ENCODE results near the gene DLGAP5.

The DLGAP5 gene

GRCh38 chr14:55111122-55111708 lies 80.2 kb downstream of the DLGAP5 start:
- Mint-ChIP-seq H3K27me3 (peaks cover 9% of the 10 kb centered on the region), H3K9me3 (no peaks in the 10 kb centered on the region), H3K27ac (no peak overlapping the region), H3K4me3 (no peak overlapping the region), H3K4me1 (peaks cover 19% of the 10 kb centered on the region)
- no peak for ATAC-seq
- DNase-seq: no peak

- H3K4me1 Mint-ChIP-seq: peaks cover 19% of the 10 kb centered on the region
- H3K9me3 Mint-ChIP-seq: no peaks in the 10 kb centered on the region
- H3K27ac Mint-ChIP-seq: no peak overlapping the region
- DNase-seq (no peak), ATAC-seq (no peak)
- H3K4me3 Mint-ChIP-seq: no peak overlapping the region
- peaks cover 6% of the 10 kb centered on the region for H3K27me3 Mint-ChIP-seq
Measured at GRCh38 chr14:55109836-55110235, 81.5 kb downstream of the DLGAP5 start.

- peak; percentile 15 to 28 for DNase-seq
- H3K4me1 Mint-ChIP-seq: peaks cover 34% of the 10 kb centered on the region
- peak; percentile 88 for ATAC-seq
- H3K27me3 Mint-ChIP-seq: no peaks in the 10 kb centered on the region
- peak overlapping the region in 1 of 2 donors; percentile 77 for H3K27ac Mint-ChIP-seq
- peak overlapping the region in 1 of 2 donors; percentile 5 for H3K4me3 Mint-ChIP-seq
- H3K9me3 Mint-ChIP-seq: peaks cover 6% of the 10 kb centered on the region in 2 donors
Measured at GRCh38 chr14:55107766-55108554, 83.4 kb downstream of the DLGAP5 start.

- no peaks in the 10 kb centered on the region for H3K27me3 Mint-ChIP-seq
- H3K4me1 Mint-ChIP-seq: peaks cover 51% of the 10 kb centered on the region
- peaks cover 6% of the 10 kb centered on the region in 2 donors for H3K9me3 Mint-ChIP-seq
- ATAC-seq: no peak
- H3K27ac Mint-ChIP-seq: no peak overlapping the region
- DNase-seq: no peak
- H3K4me3 Mint-ChIP-seq: no peak overlapping the region
Measured at GRCh38 chr14:55105991-55106390, 85.4 kb downstream of the DLGAP5 start.

- H3K9me3 Mint-ChIP-seq: peaks cover 6% of the 10 kb centered on the region in 2 donors
- ATAC-seq (no peak), DNase-seq (no peak)
- H3K27ac Mint-ChIP-seq: peak overlapping the region in 1 of 2 donors; percentile 99
- peak overlapping the region in 1 of 2 donors; percentile 24 for H3K4me3 Mint-ChIP-seq
- H3K4me1 Mint-ChIP-seq: peaks cover 57% of the 10 kb centered on the region
- H3K27me3 Mint-ChIP-seq: no peaks in the 10 kb centered on the region
Measured at GRCh38 chr14:55103971-55104954, 87.1 kb downstream of the DLGAP5 start.

DNA sequence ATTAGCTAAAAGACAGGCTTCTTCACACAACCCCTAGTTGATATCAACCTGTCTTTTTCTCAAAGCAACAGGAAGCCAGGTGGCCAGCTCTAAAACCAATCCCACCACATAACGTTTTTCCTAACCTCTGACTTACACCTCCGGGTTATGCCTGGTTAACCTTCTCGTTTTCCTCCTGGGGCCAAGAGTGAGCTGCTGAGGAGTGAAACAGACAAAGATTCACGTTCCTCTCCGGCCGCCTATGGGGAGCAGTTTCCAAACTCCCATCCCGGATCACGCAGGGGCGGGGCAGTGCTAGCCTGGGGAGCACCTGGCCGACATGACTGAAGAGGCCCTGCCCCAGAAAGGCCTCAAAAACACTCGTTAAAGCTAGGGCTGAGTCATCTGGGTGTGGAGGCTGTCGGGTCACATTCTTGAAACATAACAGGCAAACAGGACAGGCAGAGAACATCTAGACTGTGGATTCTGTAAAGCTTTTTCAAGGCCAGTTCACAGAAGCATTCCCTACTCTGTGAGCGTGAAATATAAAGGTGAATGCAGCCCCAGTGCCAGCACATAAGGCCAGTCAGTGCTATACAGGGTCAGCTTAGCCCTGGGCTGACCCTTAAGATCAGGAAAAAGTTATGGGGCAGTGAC lies 88.3 kb downstream of the DLGAP5 start:
- Mint-ChIP-seq H3K4me1 (peaks cover 56% of the 10 kb centered on the region), H3K27ac (peak overlapping the region; percentile 99), H3K4me3 (peak overlapping the region; percentile 83 to 85), H3K9me3 (peaks cover 6% of the 10 kb centered on the region in 2 donors), H3K27me3 (no peaks in the 10 kb centered on the region)
- peak; percentile 69 to 71 for DNase-seq
- ATAC-seq: peak; percentile 72

DNA sequence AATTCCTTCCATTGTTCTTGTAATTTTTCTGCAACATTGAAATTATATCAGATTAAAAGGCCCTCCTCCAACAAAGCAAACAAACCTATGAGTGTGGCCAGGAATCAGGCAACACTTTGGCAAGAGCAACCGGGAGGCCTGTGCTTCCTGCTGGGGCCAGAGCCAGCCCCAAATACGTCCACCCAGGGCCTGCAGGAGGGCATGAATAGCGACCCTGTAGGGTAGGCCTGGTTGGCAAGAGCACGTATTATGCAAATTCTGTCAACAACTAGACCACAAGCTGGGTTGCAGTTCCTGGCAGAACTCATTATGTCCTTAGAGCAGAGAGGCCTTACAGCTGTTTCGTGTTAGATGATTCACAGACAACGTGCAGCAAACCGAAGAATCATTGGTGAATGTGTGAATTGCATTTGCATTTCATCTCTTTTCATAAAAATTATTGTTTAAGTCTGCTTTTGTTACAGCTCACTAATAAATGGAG lies 89.2 kb downstream of the DLGAP5 start:
- Mint-ChIP-seq H3K27ac (peak overlapping the region; percentile 99), H3K9me3 (peaks cover 6% of the 10 kb centered on the region in 2 donors), H3K27me3 (no peaks in the 10 kb centered on the region), H3K4me3 (peak overlapping the region; percentile 83 to 85), H3K4me1 (peaks cover 56% of the 10 kb centered on the region)
- DNase-seq: peak; percentile 58 to 74
- peak; percentile 84 for ATAC-seq

- ATAC-seq: no peak
- no peak overlapping the region for H3K4me3 Mint-ChIP-seq
- peaks cover 6% of the 10 kb centered on the region in 2 donors for H3K9me3 Mint-ChIP-seq
- H3K27me3 Mint-ChIP-seq: no peaks in the 10 kb centered on the region
- peaks cover 60% of the 10 kb centered on the region for H3K4me1 Mint-ChIP-seq
- no peak for DNase-seq
- no peak overlapping the region for H3K27ac Mint-ChIP-seq
Measured at GRCh38 chr14:55101698-55102097, 89.7 kb downstream of the DLGAP5 start.

DNA sequence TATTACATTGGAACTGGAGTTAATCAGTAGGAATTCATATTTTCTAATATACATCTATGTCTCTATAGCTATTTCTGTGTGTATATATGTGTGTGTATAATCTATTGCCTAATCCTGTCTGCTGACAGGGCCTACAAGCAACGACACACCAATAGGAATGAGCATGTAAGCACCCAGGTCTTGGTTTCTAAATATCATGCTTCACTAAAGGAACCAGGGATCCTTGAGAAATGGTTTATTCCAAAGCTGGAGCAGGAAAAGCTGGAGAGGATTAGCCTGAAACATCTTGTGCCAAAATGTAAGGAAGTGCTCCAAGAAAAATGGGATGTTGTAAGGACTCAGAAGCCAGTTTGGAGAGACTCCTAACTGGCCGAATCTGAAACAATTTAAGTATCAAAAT lies 91.6 kb downstream of the DLGAP5 start:
- H3K4me1 Mint-ChIP-seq: peaks cover 60% of the 10 kb centered on the region
- peaks cover 6% of the 10 kb centered on the region in 2 donors for H3K9me3 Mint-ChIP-seq
- ATAC-seq (no peak), DNase-seq (no peak)
- H3K4me3 Mint-ChIP-seq: no peak overlapping the region
- no peak overlapping the region for H3K27ac Mint-ChIP-seq
- H3K27me3 Mint-ChIP-seq: no peaks in the 10 kb centered on the region

DNA sequence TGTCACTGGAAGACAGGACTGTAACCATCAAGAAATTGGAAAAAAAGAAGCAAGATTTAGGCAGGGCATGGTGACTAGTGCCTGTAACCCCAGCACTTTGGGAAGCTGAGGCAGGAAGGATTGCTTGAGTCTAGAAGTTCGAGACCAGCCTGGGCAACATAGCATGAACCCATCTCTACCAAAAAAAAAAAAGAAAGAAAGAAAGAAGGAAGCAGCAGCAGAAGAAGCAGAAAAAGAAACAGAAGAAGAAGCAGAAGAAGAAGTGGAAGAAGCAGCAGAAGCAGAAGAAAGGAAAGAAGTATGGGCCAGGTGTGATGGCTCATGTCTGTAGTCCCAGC lies 92.9 kb downstream of the DLGAP5 start:
- Mint-ChIP-seq H3K4me1 (peaks cover 51% of the 10 kb centered on the region), H3K27ac (peak overlapping the region; percentile 2 to 74), H3K27me3 (no peaks in the 10 kb centered on the region), H3K4me3 (peak overlapping the region; percentile 16 to 38), H3K9me3 (no peaks in the 10 kb centered on the region)
- ATAC-seq: no peak
- no peak for DNase-seq
